COLO668 (cell line): Measurements from ENCODE around the gene CHCHD3.

Experiments
- DNase-seq: peaks from one replicate; lab custom pipeline; 2025; ENCODE audit not compliant: unreplicated experiment; lab: John Stamatoyannopoulos, UW

The CHCHD3 gene

DNA sequence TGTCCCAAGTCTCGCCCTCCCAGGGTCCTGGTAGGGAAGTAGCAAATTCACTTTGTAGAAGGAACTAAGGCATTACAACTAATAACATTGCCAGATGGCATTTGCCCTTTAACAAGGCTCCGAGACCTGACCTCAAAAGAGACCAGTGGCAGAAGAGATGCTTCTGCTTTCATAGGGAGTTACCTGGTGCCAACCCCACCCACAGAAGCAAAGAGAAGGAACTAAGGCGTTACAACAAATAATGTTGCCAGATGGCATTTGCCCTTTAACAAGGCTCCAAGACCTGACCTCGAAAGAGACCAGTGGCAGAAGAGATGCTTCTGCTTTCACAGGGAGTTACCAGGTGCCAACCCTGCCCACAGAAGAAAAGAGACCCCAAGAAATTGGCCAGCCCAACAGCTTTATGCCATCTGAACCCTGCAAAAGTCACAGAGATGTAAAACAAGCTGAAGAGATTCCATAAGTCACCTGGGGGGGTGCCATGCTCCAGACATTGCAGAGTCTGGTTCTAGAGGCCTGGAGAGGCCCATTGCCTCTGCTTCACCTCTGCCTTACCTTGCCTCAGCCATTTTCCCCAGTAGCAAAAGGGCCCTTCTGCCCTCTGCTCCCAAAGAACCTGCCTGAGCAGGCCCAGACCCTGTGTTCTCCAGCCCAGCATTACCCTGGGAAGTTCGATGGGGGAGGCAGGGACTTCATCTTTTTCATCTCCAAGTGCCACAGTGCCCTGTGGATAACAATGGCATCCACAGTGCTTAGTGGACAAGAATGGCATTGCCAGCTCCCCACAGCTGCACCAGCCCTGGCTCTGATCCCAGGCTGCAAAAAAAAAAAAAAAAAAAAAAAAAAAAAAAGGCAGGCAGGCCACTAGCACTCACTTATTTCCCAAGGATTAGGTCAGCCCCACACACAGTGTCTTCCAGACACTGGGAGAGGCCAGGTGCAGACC lies 326.1 kb downstream of the CHCHD3 start:
- no peak for DNase-seq

DNA sequence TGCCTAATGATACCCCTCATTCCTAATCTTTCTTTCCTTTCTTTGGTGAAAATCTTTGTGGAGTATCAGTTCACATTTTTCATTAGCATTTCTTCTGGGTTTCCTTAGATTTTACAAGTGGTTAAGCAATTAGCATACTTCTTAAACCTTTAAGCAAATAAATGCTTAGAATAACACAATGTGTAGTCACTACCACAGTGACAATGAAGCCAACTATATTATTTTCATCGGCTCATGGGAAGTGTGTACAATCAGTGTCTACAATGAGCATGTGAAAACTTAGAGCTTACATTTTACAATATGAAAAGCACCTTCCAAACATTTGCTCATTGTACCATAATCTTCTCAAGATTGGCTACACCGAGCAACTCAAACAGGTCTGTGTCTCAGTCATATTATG lies 329.5 kb downstream of the CHCHD3 start:
- no peak for DNase-seq

DNA sequence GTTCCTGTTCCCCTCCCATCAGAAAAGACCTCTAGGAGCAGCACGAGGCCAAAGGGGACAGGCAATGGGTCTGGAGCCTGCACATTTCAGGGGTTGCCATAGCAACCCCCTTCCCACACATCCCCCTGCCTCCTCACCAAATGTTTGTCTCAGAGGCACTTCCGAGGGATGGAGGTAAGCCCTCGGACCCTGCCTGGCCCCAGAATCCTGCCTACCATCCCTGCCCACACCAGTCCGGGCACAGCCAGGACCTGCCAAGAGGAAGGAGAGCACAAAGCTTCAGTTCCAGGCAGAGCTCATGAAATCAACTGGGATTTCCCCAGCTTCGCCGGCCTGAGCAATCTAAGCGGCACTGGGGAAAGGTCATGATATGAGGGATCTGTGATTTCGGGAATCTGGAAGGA lies 330.6 kb downstream of the CHCHD3 start:
- no peak for DNase-seq

DNA sequence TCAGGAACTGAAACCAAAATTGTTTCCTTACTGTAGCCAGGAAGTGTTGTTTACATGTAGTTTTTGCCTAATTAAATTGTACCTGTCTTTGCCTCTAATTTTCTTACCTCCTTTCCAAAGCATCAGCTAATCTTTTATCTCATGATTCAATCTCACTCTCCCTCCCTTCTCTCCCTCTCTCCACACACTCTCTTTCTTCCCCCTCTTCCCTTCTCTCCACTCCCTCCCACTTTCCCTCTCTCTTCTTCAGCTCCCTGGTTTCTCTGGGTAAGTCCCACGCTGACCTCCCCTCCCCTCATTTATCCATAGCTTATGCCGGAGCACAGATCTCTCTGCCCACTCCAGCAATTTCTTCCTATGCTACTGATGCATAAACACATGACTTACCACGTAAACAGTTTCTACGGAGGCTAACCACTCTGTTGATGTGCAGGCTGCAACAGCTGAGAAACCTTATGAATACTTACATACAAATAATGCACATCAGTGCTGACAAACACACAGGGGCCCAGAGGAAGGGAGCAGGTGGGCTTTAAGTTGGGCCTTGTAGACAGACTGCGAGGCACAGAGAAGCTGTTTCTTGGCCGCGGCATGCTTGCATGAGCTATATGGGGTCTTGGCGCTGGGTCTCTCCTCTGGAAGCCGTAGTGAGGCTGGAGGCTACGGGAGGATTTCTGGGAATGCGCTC lies 331.2 kb downstream of the CHCHD3 start:
- DNase-seq, result no peak

DNA sequence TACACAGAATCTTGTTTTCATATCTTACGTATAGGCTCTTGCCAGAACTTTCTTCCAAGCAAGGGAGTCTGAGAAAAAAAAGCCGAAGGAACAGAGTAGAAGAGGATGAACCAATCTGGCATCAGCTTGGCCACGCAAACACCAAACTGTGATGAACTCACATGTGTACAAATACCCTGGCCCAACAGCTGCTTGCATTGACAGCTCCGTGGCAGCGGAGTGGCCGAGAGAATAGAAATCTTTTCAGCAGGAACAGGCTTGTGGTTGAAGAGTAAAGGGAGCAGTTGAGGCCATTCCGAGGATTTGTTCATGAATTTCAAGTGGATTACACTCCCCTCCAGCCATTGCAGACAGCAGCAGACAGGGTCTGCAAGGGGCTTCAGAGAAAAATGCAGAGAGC lies 331.8 kb downstream of the CHCHD3 start:
- no peak for DNase-seq

DNA sequence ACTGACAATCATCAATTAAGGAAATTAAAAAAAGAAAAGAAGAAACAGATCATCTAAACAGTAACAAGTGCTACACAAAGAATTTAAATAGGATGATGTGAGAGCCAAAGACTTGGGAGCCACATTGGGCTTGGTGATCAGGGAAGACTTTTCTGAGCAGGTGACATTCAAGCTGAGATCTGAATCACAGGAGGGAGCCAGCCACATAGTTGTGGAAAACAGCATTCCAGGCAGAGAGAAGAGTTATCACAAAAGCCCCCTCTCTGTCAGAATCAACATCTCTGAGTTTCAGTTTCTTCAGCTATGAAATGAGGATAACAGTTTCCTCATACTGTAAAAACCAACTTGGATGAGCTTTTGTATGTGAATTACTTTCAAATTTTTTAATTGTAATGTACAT lies 336.4 kb downstream of the CHCHD3 start:
- no peak for DNase-seq

DNA sequence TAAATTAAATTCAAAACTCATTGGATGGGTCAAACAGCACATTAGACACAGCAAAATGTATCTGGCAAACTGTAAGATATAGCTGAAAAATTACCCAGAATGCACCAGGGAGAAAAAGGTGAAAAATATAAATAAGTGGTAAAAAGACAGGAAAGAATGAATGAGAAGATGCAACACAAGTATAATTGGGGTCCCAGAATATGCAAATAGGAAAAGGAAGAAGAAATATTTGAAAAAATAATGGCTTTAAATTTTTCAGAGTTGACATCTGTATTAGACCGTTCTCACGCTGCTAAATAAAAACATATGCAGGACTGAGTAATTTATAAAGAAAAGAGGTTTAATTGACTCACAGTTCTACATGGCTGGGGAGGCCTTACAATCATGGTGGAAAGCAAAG lies 337.9 kb downstream of the CHCHD3 start:
- DNase-seq, result no peak

DNA sequence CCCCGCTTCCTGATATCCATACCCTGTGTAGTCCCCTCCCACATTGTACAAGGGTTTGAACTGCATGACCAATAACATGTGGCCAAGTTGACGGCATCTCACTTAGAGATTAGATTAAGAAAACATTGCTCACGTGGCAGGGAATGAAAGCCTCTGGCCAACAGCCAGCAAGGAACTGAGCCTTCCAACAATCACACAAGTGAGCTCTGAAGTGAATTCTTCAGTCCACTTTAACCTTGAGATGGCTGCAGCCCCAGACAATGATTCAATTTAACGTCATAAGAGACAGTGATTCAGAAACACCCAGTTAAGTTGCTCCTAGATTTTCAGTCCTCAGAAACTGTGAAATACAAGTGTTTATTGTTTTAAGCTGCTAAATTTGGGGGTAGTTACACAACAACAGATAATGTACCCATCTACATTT lies 339.7 kb downstream of the CHCHD3 start:
- no peak for DNase-seq

DNA sequence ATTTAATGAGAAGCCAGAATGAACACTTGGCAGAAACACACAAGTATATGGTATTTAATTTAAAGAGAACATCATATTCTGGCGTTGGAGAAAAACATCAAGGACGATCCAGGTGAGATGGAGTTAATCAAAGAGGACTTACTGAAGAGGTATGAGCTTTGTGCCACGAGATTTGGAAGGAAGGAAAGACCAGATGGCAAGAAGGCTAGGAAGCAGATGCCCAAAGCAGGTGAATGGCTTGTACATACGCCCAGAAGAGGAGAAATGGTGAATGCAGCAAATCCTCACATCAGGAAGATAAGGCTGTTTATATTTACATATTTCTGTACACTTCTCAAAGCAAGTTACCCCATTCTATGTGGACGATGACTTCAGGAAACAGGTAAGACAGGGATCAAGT lies 341.7 kb downstream of the CHCHD3 start:
- DNase-seq, result no peak

DNA sequence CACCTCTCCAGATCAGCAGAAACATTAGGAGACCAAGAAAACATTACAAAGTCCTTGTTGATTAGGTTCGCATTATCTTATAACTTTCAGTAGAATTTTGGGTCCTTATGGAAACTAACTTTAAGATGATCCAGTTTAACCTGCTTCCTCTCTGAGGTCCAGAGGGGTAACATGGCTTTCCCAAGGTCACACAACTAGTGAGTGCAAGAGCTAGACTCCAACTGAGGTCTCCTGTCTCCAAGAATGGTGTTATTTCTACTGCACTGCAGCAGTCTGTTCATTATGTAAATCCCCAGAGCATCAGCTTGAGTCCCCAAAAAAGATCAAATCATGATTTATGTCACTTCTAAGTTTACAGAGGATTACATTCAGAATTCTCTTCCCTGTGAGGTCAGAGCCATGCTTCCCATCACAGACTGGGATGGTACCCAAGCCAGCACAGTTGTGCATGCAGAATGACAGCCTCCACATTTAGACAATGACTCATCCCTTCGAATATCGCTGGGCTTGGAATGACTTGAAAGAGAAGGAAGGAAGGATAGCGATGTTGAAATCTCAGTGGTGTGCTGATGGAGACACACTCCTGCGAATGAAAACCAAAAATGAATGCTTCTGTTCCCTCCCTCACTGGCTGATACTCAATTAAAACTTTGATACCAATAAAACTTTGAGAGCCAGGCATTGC lies 342.5 kb downstream of the CHCHD3 start:
- DNase-seq, result no peak

DNA sequence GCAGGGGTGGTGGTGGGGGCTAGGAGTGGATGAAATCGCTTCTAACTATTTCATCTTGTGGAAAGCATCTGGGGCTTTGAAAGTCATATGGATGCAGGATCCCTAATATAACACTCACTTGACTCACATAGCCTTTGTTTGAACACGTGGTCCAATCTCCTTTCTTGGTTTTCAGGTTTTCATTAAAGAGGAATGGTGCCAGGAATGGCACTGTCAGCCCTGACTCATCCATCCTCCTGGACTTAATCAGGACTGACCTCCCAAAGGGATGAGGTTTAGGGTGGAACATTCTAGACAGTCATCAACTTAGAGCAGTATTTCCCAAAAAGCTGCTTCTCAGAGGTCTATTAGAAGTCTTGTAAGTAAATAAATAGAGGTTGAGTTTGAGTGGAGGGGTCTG lies 343.6 kb downstream of the CHCHD3 start:
- no peak for DNase-seq

DNA sequence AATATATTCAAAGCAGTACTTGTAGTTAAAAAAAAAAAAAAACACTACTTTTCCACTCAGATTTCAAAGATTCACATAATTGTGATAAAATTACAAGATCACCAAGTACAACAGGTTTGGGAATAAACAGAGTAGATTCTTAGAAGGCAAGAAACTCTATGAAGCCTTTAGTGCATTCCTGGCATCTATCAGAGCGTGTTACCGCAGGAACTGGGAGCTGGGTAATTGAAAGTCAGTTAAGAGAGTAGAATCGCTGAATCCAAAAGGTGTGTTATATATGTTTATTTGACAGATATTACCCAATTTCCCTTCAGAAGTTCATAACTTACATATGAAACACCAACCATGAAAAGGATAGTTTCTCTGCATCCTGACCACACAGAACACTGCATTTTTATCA lies 346.4 kb downstream of the CHCHD3 start:
- DNase-seq, result no peak
